H9 (cell line): ENCODE results near the gene INPP5F. TPM values are rescaled to one million over a fixed set of nuclear protein-coding genes. Genes with fewer than 3 reads are reported as not detected.

Source experiments
- DNase-seq: peaks from one replicate; pipeline ENCODE4 v3.0.0-alpha.2; 2017
- H2AFZ ChIP-seq: one replicate; pipeline ENCODE4 v1.6.1; 2013; ENCODE audit warnings: mild to moderate bottlenecking, low read length, control low read depth, moderate library complexity
- H2AK5ac ChIP-seq: 2 replicates; pipeline ENCODE4 v1.6.1; 2013; ENCODE audit warnings: low read length, control low read depth, mixed read lengths; ENCODE audit not compliant: insufficient read length
- H2BK120ac ChIP-seq: one replicate; pipeline ENCODE4 v1.6.1; 2013; ENCODE audit warnings: low read depth, mild to moderate bottlenecking, low read length, control low read depth, inconsistent platforms; ENCODE audit not compliant: poor library complexity, severe bottlenecking
- H2BK12ac ChIP-seq: 2 replicates; pipeline ENCODE4 v1.6.1; 2013; ENCODE audit warnings: low read length, control low read depth, mixed read lengths, low read depth; ENCODE audit not compliant: insufficient read length
- H2BK15ac ChIP-seq: 2 replicates; pipeline ENCODE4 v1.6.1; 2013; ENCODE audit warnings: low read depth, low read length, control low read depth
- H2BK20ac ChIP-seq: one replicate; pipeline ENCODE4 v1.6.1; 2013; ENCODE audit warnings: low read depth, mild to moderate bottlenecking, low read length, control low read depth, inconsistent platforms; ENCODE audit not compliant: poor library complexity, severe bottlenecking
- H2BK5ac ChIP-seq: 2 replicates; pipeline ENCODE4 v1.6.1; 2013; ENCODE audit warnings: low read length, control low read depth, mixed read lengths; ENCODE audit not compliant: insufficient read length
- H3K14ac ChIP-seq: 2 replicates; pipeline ENCODE4 v1.6.1; 2013; ENCODE audit warnings: low read length, control low read depth; ENCODE audit not compliant: insufficient read depth
- H3K18ac ChIP-seq: 2 replicates; pipeline ENCODE4 v1.6.1; 2013; ENCODE audit warnings: low read depth, mild to moderate bottlenecking, mixed read lengths, low read length, control low read depth; ENCODE audit not compliant: insufficient read length
- H3K23ac ChIP-seq: 2 replicates; pipeline ENCODE4 v1.6.1; 2013; ENCODE audit warnings: low read length, control low read depth, mixed read lengths, low read depth; ENCODE audit not compliant: insufficient read length
- H3K23me2 ChIP-seq: 2 replicates; pipeline ENCODE4 v1.6.1; 2013; ENCODE audit warnings: low read depth, mild to moderate bottlenecking, mixed read lengths, low read length, control low read depth; ENCODE audit not compliant: insufficient read length, poor library complexity, severe bottlenecking
- H3K27ac ChIP-seq: 2 replicates; pipeline ENCODE4 v1.5.1; 2013; ENCODE audit warnings: low read length, control low read depth, mixed read lengths, low read depth; ENCODE audit not compliant: insufficient read length
- H3K27me3 ChIP-seq: 2 replicates; pipeline ENCODE4 v1.6.1; 2013; ENCODE audit warnings: low read length, control low read depth, inconsistent platforms; ENCODE audit not compliant: insufficient read depth
- H3K4ac ChIP-seq: 2 replicates; pipeline ENCODE4 v1.6.1; 2013; ENCODE audit warnings: low read depth, mild to moderate bottlenecking, control low read depth, inconsistent platforms, low read length, moderate library complexity
- H3K4me1 ChIP-seq: 2 replicates; pipeline ENCODE4 v1.6.1; 2013; ENCODE audit warnings: low read length, control low read depth, inconsistent platforms; ENCODE audit not compliant: insufficient read depth
- H3K4me2 ChIP-seq: 2 replicates; pipeline ENCODE4 v1.6.1; 2013; ENCODE audit warnings: low read length, control low read depth, mixed read lengths; ENCODE audit not compliant: insufficient read length, insufficient read depth
- H3K56ac ChIP-seq: 2 replicates; pipeline ENCODE4 v1.6.1; 2013; ENCODE audit warnings: low read depth, mild to moderate bottlenecking, mixed read lengths, low read length, control low read depth; ENCODE audit not compliant: insufficient read length
- H3K79me1 ChIP-seq: 2 replicates; pipeline ENCODE4 v1.6.1; 2013; ENCODE audit warnings: low read depth, mild to moderate bottlenecking, moderate library complexity, low read length, control low read depth, inconsistent platforms; ENCODE audit not compliant: insufficient read depth, poor library complexity, severe bottlenecking
- H3K79me2 ChIP-seq: 2 replicates; pipeline ENCODE4 v1.6.1; 2013; ENCODE audit warnings: low read length, control low read depth, inconsistent platforms; ENCODE audit not compliant: insufficient read depth
- H3K9ac ChIP-seq: 2 replicates; pipeline ENCODE4 v1.6.1; 2013; ENCODE audit warnings: low read length, control low read depth, mixed read lengths; ENCODE audit not compliant: insufficient read length; ENCODE audit errors: extremely low read depth
- H3K9me3 ChIP-seq: one replicate; pipeline ENCODE4 v1.6.1; 2013; ENCODE audit warnings: low read depth, low read length, inconsistent platforms; ENCODE audit not compliant: control insufficient read depth
- H3T11ph ChIP-seq: one replicate; pipeline ENCODE4 v1.6.1; 2013; ENCODE audit warnings: mild to moderate bottlenecking, low read length, control low read depth, inconsistent platforms
- H4K20me1 ChIP-seq: one replicate; pipeline ENCODE4 v1.6.1; 2013; ENCODE audit not compliant: control insufficient read depth, insufficient read length, insufficient read depth
- H4K5ac ChIP-seq: 2 replicates; pipeline ENCODE4 v1.6.1; 2013; ENCODE audit warnings: low read depth, mild to moderate bottlenecking, mixed read lengths, low read length, control low read depth; ENCODE audit not compliant: insufficient read length
- H4K8ac ChIP-seq: replicated peaks from 2 replicates; pipeline ENCODE4 v1.6.1; 2013; ENCODE audit warnings: low read length, control low read depth, mixed read lengths, low read depth; ENCODE audit not compliant: insufficient read length
- H4K91ac ChIP-seq: 2 replicates; pipeline ENCODE4 v1.6.1; 2013; ENCODE audit warnings: low read depth, mild to moderate bottlenecking, moderate library complexity, mixed read lengths, low read length, control low read depth; ENCODE audit not compliant: insufficient read length
- H3K27ac Mint-ChIP-seq, 3 experiments: 2 replicates in 2 of 3; 3 replicates in 1 of 3; pipeline ENCODE4 v1.8.0; 2020 to 2021; ENCODE audit warnings: mixed read lengths in 3 of 3, mild to moderate bottlenecking in 1 of 3, moderate library complexity in 1 of 3
- H3K27me3 Mint-ChIP-seq: 2 replicates; pipeline ENCODE4 v1.8.0; 2021; ENCODE audit warnings: low read depth, mild to moderate bottlenecking, moderate library complexity, mixed read lengths
- H3K36me3 Mint-ChIP-seq, 3 experiments: 2 replicates in 2 of 3; 3 replicates in 1 of 3; pipeline ENCODE4 v1.8.0; 2020 to 2021; ENCODE audit warnings: low read depth in 3 of 3, mixed read lengths in 3 of 3; ENCODE audit not compliant: insufficient read depth in 1 of 3
- H3K4me1 Mint-ChIP-seq, 2 experiments: 2 replicates each; pipeline ENCODE4 v1.8.0; 2020; ENCODE audit warnings: mixed read lengths in 2 of 2
- H3K4me3 Mint-ChIP-seq, 2 experiments: 2 replicates in 1 of 2; 3 replicates in 1 of 2; pipeline ENCODE4 v1.8.0; 2020 to 2021; ENCODE audit warnings: mild to moderate bottlenecking in 2 of 2, mixed read lengths in 2 of 2, moderate library complexity in 1 of 2
- H3K9me3 Mint-ChIP-seq, 2 experiments: 2 replicates in 1 of 2; 3 replicates in 1 of 2; pipeline ENCODE4 v1.8.0; 2020; ENCODE audit warnings: mild to moderate bottlenecking in 2 of 2, mixed read lengths in 2 of 2, moderate library complexity in 1 of 2
- CTCF ChIP-seq: fragments of 200-600 bp; sonication (generic); conservative IDR thresholded peaks from 3 replicates; pipeline ENCODE4 v1.8.0; 2021; ENCODE audit warnings: antibody characterized with exemption, mild to moderate bottlenecking
- WGBS: extraction: QIAGEN DNeasy Blood & Tissue Kit; methylation state at CpG from one replicate; pipeline ENCODE4 v1.1.7; 2013; ENCODE audit warnings: missing lambda C conversion rate, low lambda C conversion rate, mixed read lengths; ENCODE audit not compliant: insufficient read length; ENCODE audit errors: extremely low coverage; 5-methylcytosine and 5-hydroxymethylcytosine counted together
- total RNA-seq: library from RNA; stranded (reverse); gene quantifications from 2 replicates; pipeline ENCODE4 v1.2.1, GENCODE V29; 2021

Gene INPP5F
- total RNA-seq, 1 experiment from 2014 or later = 108 TPM

GRCh38 chr10:119726676-119727261 is 919 bp downstream of the INPP5F start:
- no peak for DNase-seq
- no peak overlapping the region for H2AFZ ChIP-seq
- WGBS = 100% methylated on average over 1 of the region's 14 CpGs

More at GRCh38 chr10:119726676-119727261, 919 bp downstream of the INPP5F start:
- no peaks in the 10 kb centered on the region; a peak in 1 of 5 replicates for H3K9me3 Mint-ChIP-seq
- H3K56ac ChIP-seq = no peak overlapping the region
- no peak for TF ChIP-seq CTCF
- H3K27ac ChIP-seq = no peak overlapping the region
- H2BK5ac ChIP-seq = no peak overlapping the region
- no peak overlapping the region for H2BK20ac ChIP-seq
- H4K20me1 ChIP-seq = no peaks in the 10 kb centered on the region
- no peak overlapping the region for H3K14ac ChIP-seq
- no peak overlapping the region for H4K8ac ChIP-seq
- H3K4me1 ChIP-seq = peaks cover 3% of the 10 kb centered on the region; the same call in 1 of the 2 replicates
- peak overlapping the region; percentile 88 for H3K23ac ChIP-seq
- H3K36me3 Mint-ChIP-seq = peaks cover 1 to 4% (median 3%) of the 10 kb centered on the region in 3 experiments; a peak in 5 of 7 replicates
- no peaks in the 10 kb centered on the region for H3K27me3 Mint-ChIP-seq
- no peaks in the 10 kb centered on the region for H3K27me3 ChIP-seq
- H3K4me3 Mint-ChIP-seq = peak overlapping the region; percentile 77 to 91
- no peak overlapping the region for H4K5ac ChIP-seq
- no peak overlapping the region for H2AK5ac ChIP-seq
- H3K27ac Mint-ChIP-seq = no peak overlapping the region
- peaks cover 6% of the 10 kb centered on the region for H3K23me2 ChIP-seq
- H3K18ac ChIP-seq = no peak overlapping the region
- peaks cover 35 to 42% of the 10 kb centered on the region in 2 experiments for H3K4me1 Mint-ChIP-seq
- no peak overlapping the region for H2BK120ac ChIP-seq
- no peak overlapping the region for H3T11ph ChIP-seq
- no peak overlapping the region for H2BK15ac ChIP-seq
- H3K4me2 ChIP-seq = peak overlapping the region; percentile 75
- H3K9me3 ChIP-seq = no peaks in the 10 kb centered on the region
- H3K9ac ChIP-seq = no peak overlapping the region
- peaks cover 5% of the 10 kb centered on the region for H3K79me1 ChIP-seq
- no peak overlapping the region for H3K4ac ChIP-seq
- H3K79me2 ChIP-seq = peaks cover 3% of the 10 kb centered on the region; the same call in 1 of the 2 replicates
- H4K91ac ChIP-seq = no peak overlapping the region
- H2BK12ac ChIP-seq = no peak overlapping the region
